Head of caudate nucleus (tissue), 42 donors: Measurements from ENCODE around the gene MAN2B1.
"Not testable (repeated sequence)": the region's sequence is repeated elsewhere in the genome, so short reads cannot be mapped to it uniquely, and the experiment has no call there.

Source experiments
- DNase-seq, 42 donors: peaks; one replicate each; pipeline versions ENCODE4 v3.0.0 to v3.0.0-alpha.2; 2020 to 2021; ENCODE audit warnings: mixed read lengths in 7 of 42
- intact Hi-C: fragments of 100-400 bp; cut with DNase I; formaldehyde crosslinking; loops from one replicate; pipeline ENCODE4 v1.15.0; 2022

MAN2B1 gene

DNA sequence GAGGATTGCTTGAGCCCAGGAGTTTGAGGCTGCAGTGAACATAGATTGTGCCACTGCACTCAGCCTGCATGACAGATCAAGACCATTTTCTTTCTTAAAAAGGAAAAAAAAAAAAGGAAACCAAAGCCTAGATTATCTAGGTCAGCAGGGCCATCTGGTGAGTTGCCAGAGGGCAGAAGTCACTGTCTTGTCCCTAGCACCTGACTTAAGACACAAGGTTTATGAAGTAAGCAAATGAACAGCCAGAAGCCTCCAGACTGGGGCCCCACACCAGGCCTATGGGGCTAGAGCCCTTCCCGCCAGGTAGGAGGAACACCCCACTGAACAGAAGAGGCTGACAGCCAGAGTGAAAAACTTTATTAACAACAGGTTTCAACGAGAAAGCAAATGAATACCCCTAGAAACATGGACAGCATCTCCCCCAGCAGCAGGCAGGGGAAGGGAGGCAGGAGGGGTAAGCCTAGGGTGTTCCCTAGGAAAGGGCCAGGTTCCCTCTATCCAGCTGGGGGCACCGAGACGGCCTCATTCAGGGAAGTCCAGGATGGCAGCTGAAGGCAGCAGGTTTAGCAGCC is 1.3 kb upstream of the MAN2B1 start:
- no peak for DNase-seq
- intact Hi-C loops: loop anchor here (10.0 kb wide), 1 partner anchor 103 kb away; no protein-coding TSS in a partner anchor

DNA sequence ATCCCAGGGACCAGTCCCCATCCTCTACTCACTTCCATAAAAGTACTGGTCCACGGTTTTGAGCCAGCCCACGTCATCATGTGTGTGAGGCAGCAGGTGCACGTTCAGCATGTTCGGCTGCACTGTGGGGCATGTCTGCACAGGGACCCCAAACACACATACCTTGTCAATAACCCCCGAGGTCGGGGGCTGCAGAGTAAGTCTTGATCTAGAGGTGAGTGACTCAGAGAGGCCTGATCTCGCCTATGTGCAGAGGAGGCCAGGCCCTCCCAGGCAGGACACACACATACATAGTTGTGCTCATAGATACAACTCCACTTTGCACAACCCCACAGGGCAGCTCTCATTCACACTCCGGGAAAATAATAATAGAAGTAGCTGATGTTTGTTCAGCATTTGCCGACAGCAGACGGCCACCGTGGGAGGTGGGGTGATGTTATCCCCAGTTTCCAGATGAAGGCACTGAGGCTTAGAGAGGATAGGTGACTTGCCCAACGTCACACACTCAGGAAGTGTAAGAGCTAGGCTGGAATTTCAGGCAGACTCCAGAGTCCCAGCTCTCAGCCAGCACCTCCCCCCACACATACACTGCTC is 774 bp downstream of the MAN2B1 start:
- intact Hi-C loops: loop anchor here (10.0 kb wide), 1 partner anchor 101 kb away; no protein-coding TSS in a partner anchor
- DNase-seq: no peak

DNA sequence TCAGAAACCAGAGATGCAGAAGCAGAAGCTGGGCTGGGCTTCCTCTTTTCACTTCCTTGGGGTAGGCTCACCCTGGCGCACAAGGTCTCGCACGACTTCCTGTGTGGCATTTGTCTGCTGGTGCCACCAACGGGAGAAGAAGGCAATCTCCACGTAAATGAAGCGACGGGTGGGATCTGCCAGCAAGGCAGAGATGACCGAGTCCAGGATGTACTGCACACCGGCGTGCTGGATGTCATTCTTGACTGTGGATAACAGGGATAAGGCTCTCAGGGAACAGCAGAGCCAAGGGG is 1.3 kb downstream of the MAN2B1 start:
- peak in 34 of 42 donors; percentile 20 to 69 (median 45) for DNase-seq
- intact Hi-C loops: loop anchor here (10.0 kb wide), 1 partner anchor 100 kb away; no protein-coding TSS in a partner anchor

DNA sequence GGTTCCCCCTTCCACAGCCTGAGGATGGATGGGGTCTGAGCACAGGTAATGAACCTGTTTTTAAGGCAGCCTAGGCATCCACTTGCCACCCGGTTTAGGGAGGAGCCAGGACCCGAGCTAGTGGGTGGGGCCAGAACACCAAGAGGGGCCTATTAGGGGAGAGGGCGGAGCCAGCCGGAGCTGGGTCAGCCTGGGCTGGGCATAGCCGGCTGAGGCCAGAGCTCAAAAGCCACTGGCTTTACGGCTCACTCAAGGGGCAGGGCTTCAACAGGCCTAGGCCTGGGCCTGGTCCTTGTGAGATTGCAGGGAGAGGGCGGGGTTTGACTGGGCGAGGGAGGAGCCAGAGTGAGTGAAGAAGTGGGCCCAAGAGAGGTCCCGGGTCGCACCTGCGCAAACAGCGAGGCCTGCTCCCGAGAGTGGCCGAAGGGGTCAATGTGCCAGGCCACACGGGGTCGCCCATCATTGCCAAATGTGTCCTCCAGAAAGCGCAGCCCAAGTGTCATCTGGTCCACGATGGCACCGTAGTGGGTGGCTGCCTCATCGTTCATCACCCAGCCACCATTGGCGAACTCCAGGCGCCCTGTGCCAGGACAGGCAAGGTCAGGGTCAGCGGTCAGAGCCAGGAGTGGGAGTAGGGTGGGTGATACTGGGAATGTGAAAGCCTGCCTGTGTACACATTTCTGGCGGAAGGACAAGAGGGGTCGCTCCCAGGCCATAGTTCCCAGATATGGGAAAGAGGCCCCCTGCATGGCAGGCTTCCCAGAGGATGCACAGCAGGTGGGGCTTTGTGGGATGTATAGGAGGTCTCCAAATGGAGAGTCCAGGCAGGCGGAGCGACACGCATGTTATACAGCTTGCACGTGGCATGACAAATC is 1.9 kb downstream of the MAN2B1 start:
- no peak for DNase-seq
- intact Hi-C loops: loop anchor here (10.0 kb wide), 1 partner anchor 100 kb away; no protein-coding TSS in a partner anchor

DNA sequence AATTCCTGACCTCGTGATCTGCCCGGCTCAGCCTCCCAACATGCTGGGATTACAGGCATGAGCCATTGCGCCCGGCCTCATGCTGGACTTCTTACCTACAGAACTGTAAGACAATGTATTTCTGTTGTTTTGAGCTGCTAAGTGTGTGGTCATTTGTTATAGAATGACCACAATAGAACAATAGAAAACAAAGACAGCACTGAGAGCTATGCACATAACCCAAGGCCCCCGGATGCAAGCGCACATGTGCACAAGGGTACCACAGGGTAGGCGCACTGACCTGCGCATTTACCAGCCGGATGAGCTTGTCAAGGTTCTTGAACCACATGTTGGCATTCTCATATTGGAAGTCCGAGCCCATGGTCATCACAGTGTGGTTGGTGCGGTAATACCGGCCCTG is 5.6 kb downstream of the MAN2B1 start:
- intact Hi-C loops: loop anchor here (10.0 kb wide), 1 partner anchor 96 kb away; no protein-coding TSS in a partner anchor
- DNase-seq: peak in 10 of 42 donors; percentile 18 to 63 (median 40)

DNA sequence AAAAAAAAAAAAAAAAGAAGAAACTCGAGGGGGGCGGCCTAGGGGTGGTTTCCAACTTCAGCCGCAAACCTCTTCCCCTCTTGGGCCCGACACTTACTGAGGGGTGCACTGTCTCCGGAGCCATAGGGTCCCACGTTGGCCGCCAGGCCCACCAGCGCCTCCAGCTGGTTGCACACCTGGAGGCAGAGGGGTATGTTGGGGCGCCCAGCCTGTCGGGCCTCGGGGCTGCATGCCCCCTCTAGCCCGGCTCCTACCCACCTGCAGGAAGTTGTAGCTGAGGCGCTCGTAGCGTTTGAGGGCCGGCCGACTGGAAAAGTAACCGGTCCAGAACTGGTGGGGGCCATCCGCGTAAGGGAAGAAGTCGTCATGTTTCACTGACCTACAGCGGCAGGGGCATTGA is 8.6 kb downstream of the MAN2B1 start:
- no peak for DNase-seq
- intact Hi-C loops: no loop called here

DNA sequence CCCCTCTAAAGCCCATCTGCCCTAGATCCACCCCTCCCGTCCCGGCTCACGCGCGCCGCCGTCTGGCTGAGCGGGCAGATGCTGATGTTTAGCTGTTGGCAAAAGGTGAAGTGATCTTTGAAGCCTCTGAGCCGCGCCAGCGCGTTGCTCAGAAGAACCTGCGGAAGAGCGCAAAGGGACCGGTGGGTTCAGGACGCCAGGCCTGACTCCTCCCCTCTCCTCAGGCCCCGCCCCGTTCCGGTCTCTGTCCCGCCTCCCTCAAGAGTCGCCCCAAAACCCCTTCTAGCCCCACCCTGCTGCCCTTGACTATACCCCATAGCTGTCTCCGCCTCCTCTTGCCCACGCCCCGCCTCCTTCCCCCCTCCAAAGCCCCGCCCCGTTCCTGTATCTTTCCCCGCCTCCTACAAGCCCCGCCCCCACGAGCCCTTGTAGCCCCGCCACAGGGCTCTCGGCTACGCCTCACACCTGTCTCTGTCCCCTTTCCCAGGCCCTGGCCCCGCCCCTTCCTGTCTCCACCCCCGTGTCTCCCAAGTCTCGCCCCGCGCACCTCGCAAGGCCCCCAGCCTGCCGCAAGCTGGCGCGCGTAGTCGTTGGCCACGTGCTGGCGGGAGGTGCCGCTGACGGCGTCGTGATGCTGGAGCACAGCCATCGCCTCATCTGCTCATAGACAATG is 9.5 kb downstream of the MAN2B1 start:
- intact Hi-C loops: no loop called here
- no peak for DNase-seq

DNA sequence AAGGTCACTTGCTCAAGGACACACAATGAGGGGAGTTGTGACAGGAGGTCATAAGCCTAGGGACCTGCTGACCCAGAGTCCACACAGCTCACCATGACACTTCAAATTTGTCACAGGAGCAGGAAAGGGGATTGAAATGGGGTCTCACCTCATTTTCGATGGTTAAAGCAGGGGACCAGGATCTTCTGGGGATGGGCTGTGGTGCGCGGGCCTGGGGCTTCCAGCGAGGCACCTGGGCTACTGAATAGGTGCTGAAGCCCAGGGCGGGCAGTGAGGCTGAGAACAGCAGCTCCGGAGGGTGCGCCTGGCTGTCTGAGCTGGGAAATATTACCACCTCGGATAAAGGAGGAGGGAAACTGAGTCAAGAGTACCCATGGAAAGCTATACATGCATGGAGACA is 11.0 kb downstream of the MAN2B1 start:
- intact Hi-C loops: no loop called here
- DNase-seq: no peak

DNA sequence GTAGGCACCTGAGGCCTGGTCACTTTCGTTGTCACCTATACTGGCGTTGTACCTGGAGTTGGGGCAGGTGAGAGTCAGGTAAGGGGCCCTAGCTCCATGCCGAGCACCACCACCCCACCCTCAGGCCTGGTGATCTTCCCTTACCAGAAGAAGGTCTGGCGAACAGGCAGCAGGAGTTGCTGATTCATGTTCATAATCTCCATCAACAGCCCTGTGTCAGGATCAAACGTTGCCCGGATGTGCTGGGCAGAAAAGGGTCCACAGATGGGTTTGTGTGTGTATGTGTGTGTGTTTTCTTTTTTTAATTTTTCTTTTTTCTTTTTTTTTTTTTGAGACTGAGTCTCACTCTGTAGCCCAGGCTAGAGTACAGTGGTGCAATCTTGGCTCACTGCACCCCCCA is 14.3 kb downstream of the MAN2B1 start:
- intact Hi-C loops: no loop called here
- DNase-seq: no peak

DNA sequence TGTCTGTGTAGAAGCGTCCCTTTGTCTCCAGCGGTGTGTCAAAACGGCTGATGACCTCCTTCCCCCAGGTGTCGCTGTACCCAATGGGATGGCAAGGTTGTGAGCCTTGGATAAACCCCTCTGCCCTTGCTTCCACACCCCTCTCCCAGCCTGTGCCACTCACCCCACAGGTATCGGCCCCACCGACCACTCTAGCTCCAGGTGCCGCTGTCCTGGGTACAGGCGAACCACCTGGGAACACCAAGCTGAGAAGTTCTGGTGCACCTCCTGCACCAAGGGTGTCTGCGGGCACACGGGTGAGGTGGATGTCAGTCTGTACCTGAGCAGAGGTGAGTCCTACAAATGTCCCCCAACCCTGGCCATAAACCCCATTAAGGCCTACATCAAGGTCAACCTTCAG is 16.6 kb downstream of the MAN2B1 start:
- DNase-seq: no peak
- intact Hi-C loops: no loop called here

DNA sequence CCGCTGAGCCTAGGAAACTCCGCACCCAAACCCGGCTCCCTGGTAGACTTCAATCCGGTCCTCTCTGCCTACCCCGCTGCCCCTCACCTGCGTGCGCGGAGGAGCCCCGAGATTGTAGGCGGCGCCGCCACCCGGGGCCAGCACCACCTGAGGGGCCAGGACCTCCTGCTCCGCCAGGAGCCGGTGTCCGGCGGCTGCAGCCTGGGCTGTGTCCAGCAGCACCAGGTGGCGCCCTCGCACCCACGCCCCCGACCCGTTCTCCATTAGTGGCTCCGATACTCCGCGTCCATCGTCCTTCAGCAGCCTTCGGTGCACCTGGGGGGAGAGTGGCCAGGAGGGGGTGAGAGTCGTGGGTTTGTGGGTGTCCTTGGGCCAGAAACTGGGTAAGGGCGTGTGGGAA is 18.5 kb downstream of the MAN2B1 start:
- intact Hi-C loops: no loop called here
- peak in 1 of 42 donors; percentile 52 for DNase-seq

DNA sequence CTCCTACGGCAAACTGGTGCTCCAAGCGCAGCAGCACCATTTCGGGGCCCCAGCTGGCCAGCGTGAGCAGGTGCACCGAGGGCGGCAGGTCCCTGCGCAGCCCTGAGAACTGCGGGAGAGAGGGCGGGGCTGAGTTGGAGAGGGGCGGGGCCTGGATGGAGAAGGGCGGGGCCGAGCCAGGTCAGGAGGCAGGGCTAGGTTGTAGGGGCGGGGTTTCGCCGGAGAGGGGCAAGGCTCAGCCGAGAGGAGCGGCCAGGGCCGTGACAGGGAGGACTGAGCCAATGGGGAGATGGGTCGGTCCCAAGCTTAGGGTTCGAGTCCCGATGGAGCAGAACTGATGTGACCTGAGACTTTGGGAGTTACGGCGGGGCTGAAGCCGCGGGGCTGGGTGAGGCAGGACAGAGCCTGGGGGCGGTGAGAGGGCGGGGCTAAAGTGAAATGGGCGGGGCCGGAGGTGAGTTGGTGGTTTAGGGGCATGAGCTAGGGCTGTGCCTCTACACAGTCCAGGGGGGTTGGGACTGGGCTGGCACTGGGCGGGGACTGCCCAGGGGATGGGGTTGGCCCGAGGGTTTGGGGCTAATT is 19.0 kb downstream of the MAN2B1 start:
- DNase-seq: peak in 36 of 42 donors; percentile 24 to 76 (median 58)
- intact Hi-C loops: no loop called here

DNA sequence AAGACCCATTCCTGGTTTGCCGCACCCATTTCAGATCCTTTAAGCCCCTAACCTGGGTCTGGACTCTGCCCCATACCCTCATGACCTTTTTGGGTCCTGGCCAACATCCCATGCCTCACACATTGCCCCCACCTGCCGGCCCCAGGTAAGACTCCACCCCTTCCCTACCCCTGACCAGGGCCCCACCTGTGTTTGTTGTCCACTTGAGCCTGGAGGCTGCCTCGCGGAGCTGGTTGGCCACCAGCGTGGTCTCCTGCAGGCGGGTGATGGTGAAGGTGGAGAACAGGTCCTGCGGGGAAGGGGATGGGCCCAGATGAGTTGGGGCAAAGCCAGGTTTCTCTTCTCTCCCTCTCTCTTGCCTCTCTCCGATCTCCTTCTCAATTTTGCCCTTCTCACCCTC is 19.5 kb downstream of the MAN2B1 start:
- intact Hi-C loops: no loop called here
- no peak for DNase-seq

DNA sequence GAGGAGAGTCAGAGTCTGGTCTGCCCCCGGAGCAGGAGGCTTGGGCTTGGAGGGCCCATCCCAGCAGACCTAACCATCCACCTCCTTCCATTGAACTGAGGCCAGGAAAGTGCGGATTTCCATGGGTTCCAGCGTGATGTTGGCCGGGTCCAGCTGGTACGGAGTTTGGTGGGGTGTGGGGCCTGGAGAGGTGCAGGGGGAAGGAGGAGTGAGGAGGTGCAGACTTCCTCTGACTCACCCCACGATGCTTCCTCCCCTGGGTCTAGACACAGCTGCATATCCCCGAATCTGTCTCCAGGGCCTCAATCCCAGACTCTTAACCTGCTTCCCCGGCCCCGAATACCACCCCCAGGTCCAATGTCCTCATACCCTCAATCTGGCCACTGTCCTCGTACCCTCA is 20.0 kb downstream of the MAN2B1 start:
- intact Hi-C loops: no loop called here
- no peak for DNase-seq

DNA sequence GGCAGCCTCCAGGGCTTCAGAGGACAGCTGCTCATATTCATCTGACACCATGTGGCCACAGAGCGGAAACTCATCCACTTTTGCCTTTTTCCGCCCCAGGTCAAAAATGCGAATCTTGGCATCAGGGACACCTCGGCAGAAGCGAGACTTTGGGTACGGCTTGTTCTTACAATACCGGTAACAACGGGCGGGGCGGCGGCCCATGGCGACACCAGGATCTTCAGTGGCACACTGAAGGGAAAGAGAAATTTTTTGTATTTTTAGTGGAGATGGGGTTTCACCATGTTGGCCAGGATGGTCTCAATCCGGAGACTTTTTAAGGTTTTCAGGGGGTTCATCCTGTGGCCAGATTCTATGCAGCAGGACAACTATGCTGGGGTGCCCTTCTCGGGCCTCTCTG is 22.8 kb downstream of the MAN2B1 start:
- DNase-seq, intact Hi-C loops: not testable (repeated sequence)

DNA sequence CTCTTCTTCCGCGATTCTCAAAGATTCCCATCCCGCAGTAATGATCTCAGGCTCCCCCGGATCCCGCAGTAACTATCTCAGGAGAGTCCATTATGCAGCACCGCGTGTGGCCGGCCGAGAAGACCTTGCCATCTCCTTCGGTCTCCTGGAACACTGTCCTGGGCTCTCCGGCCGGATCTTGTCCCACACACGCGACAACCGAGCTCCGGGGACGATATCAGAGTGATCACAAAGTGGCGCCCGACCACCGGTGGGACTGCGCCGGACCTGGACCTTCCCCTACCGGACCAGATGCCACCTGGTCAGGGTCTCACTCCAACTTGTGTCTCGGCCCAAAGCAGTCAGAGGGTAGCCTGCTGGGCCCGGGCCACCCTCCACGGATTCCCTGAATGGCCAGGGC is 24.0 kb downstream of the MAN2B1 start:
- intact Hi-C loops: no loop called here

DNA sequence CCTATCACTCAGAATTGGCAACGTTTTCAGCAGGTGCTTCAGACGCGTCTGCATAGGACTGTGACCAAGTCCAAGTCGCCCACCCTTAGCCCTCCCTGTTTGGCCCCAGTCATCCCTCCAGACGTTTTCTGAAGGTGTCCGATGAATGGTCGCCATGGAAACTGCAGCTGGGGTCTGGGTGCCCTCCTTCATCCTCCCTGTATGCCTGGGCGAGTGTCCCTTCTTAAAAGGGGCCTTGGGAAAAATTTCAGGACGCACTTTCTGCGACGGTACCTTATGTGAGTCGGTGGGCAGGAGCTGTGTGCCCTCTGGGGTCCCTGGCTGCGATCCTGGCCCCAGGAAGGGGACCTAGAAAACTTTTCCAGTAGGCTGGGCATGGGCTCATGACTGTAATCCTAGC is 25.1 kb downstream of the MAN2B1 start:
- intact Hi-C loops: no loop called here
- DNase-seq: no peak

More for the DNA sequence above, 24.0 kb downstream of the MAN2B1 start:
- no peak for DNase-seq

DNA sequence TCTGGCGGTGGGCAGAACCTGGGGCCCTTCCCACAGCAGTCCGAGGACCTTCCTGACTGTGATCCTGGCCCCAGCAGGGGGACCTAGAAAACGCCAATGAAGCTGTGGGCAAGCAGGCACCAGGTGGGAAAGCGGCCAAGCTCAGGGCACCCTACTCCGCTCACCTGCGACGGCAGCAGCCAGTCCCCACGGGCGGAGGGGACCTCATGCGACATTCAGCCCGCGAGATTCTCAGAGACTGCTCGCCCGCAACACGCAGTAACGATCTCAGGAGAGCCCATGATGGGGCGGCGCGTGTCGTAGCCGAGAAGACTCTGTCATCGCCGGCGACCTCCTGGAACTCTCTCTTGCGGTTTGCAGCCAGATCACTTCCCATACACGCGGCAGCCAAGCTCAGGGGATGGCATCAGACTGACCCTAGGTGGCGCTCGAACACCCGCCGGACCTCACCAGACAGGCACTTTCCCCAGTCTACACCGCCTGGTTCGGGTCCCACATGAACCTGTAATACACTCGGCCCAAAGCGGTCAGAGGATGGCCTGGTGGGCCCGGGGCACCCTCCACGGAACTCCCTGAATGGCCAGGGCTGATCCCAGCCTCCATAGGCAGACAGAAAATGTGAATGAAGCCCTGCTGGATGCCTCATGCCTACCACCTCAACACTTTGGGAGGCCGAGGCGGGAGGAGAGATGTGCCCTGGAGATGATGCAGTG is 26.5 kb downstream of the MAN2B1 start:
- intact Hi-C loops: no loop called here
- DNase-seq: peak; percentile 65 to 92 (median 81)
